ENCODE data around the gene ACTL6B. TPM values are rescaled to one million over a fixed set of nuclear protein-coding genes. Genes with fewer than 3 reads are reported as not detected.
"Not testable (repeated sequence)": the region's sequence is repeated elsewhere in the genome, so short reads cannot be mapped to it uniquely, and the experiment has no call there.

The ACTL6B gene
- total and polyA plus RNA-seq, 2 of the 8 experiments (the other 6 are each of a cell fraction or from before 2014, with no cell fraction given): 2.1 to 4.5 TPM

DNA sequence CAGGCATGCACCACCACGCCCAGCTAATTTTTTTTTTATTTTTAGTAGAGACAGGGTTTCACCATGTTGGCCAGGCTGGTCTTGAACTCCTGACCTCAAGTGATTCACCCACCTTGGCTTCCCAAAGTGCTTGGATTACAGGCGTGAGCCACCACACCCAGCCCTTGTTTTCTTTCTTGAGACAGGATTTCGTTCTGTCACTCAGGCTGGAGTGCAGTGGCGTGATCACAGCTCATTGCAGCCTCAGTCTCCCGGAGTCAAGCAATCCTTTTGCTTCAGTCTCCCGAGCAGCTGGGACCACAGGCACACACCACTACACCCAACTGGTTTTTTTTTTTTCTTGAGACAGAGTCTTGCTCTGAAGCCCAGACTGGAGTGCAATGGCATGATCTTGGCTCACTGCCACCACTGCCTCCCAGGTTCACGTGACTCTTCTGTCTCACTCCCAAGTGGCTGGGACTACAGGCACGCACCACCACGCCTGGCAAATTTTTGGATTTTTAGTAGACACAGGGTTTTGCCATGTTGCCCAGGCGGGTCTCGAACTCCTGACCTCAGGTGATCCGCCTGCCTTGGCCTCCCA, 6.0 kb upstream of the ACTL6B start:
- WGBS, 2 experiments (ENCODE audit: extremely low coverage in 1 of 2, insufficient coverage in 1 of 2, insufficient read length in 1 of 2, insufficient replicate concordance in 2 of 2, low coverage in 1 of 2, low lambda C conversion rate in 2 of 2, missing lambda C conversion rate in 1 of 2): 92% methylated on average over 12 of the region's 12 CpGs; no CpG with 5 or more reads in 1 of the 2 experiments
- H3K9ac ChIP-seq (replicated peaks in 1 of 4; ENCODE audit: extremely low read depth in 1 of 4, low read depth in 3 of 4, low read length in 3 of 4); H3K4me3 ChIP-seq (ENCODE audit: extremely low read depth in 1 of 4, insufficient read depth in 2 of 4, low read depth in 3 of 4, low read length in 4 of 4); H2AK5ac ChIP-seq (ENCODE audit: low read depth, low read length); H2BK120ac ChIP-seq (replicated peaks; ENCODE audit: low read depth, low read length); H3K4me1 ChIP-seq (replicated peaks in 1 of 4; ENCODE audit: control insufficient read depth in 3 of 4, insufficient read depth in 4 of 4, low read length in 3 of 4); H3K27ac ChIP-seq (ENCODE audit: low read depth, low read length); H2BK12ac ChIP-seq (ENCODE audit: low read depth, low read length); FAIRE-seq; H3K56ac ChIP-seq (replicated peaks; ENCODE audit: insufficient read length, low read depth, low read length); H3K27me3 ChIP-seq (replicated peaks in 1 of 4; ENCODE audit: control insufficient read depth in 3 of 4, extremely low read depth in 1 of 4, insufficient read depth in 3 of 4, low read length in 3 of 4); H3K79me2 ChIP-seq (ENCODE audit: control insufficient read depth in 1 of 2, insufficient read depth in 2 of 2, low read length in 2 of 2); H3K36me3 ChIP-seq (ENCODE audit: control insufficient read depth in 2 of 4, insufficient read depth in 4 of 4, low read length in 3 of 4); DNase-seq (ENCODE audit: low read depth in 1 of 2, low spot score in 2 of 2); H3K23me2 ChIP-seq (ENCODE audit: low read depth, low read length); H4K20me1 ChIP-seq (replicated peaks in 1 of 2; ENCODE audit: control insufficient read depth in 1 of 2, insufficient read depth in 2 of 2, low read length in 2 of 2); H3K79me1 ChIP-seq (ENCODE audit: low read depth, low read length); H4K5ac ChIP-seq (ENCODE audit: insufficient read length, low read depth, low read length); H3K4ac ChIP-seq (replicated peaks; ENCODE audit: insufficient read length, low read depth, low read length); H3K23ac ChIP-seq (ENCODE audit: insufficient read length); H3K14ac ChIP-seq (ENCODE audit: insufficient read length); H2BK15ac ChIP-seq (ENCODE audit: low read length); H2BK20ac ChIP-seq (ENCODE audit: low read length); H4K8ac ChIP-seq (ENCODE audit: extremely low read depth, insufficient read depth, low read length); H3K4me2 ChIP-seq (ENCODE audit: insufficient read depth in 1 of 2, low read depth in 2 of 2, low read length in 2 of 2); H2AFZ ChIP-seq (ENCODE audit: low read length); H2BK5ac ChIP-seq (ENCODE audit: low read depth, low read length); H4K91ac ChIP-seq (replicated peaks; ENCODE audit: insufficient read length, low read length); H3K9me3 ChIP-seq (ENCODE audit: insufficient read depth in 2 of 2, low read depth in 1 of 2, low read length in 1 of 2); H3K18ac ChIP-seq (ENCODE audit: extremely low read depth, low read length): not testable (repeated sequence)
- POLR2A ChIA-PET (ENCODE audit: partially characterized antibody): interaction anchor here (0.6 to 1.6 kb wide), 3 partner anchors 10 to 968 kb away, joined by 3 to 5 read pairs (median 4); no protein-coding TSS in a partner anchor
- CTCF ChIA-PET (ENCODE audit: partially characterized antibody): interaction anchor here (0.8 to 2.4 kb wide), 6 partner anchors 10 to 76 kb away, joined by 3 to 8 read pairs (median 6); partner anchors contain the start of genes FBXO24, GNB2 and LRCH4

Measured in H1 (cell line).